Endothelial cell of umbilical vein (primary cell): ENCODE measurements around the gene SH3BGRL2.

Experiments
- MAX ChIP-seq: IDR thresholded peaks from 2 replicates; pipeline ENCODE4 v1.6.1; 2011; ENCODE audit not compliant: insufficient read depth, insufficient read length
- TF ChIP-seq, protein P1 (sequence below), 2 donors: IDR thresholded peaks; 1 replicate in 1 of 2; 2 replicates in 1 of 2; pipeline ENCODE4 v1.5.1; 2011; ENCODE audit warnings: low read length in 2 of 2, mild to moderate bottlenecking in 2 of 2, moderate library complexity in 2 of 2, control low read depth in 1 of 2, inconsistent platforms in 1 of 2, low read depth in 1 of 2; ENCODE audit not compliant: insufficient read depth in 1 of 2; ENCODE audit errors: extremely low read depth in 1 of 2

GRCh38 chr6:79630883-79631692, at the start of gene SH3BGRL2:
- TF ChIP-seq, protein P1, sequence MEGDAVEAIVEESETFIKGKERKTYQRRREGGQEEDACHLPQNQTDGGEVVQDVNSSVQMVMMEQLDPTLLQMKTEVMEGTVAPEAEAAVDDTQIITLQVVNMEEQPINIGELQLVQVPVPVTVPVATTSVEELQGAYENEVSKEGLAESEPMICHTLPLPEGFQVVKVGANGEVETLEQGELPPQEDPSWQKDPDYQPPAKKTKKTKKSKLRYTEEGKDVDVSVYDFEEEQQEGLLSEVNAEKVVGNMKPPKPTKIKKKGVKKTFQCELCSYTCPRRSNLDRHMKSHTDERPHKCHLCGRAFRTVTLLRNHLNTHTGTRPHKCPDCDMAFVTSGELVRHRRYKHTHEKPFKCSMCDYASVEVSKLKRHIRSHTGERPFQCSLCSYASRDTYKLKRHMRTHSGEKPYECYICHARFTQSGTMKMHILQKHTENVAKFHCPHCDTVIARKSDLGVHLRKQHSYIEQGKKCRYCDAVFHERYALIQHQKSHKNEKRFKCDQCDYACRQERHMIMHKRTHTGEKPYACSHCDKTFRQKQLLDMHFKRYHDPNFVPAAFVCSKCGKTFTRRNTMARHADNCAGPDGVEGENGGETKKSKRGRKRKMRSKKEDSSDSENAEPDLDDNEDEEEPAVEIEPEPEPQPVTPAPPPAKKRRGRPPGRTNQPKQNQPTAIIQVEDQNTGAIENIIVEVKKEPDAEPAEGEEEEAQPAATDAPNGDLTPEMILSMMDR (IDR thresholded peaks at IDR 0.05; ENCODE audit: extremely low read depth in 1 of 2, insufficient read depth in 1 of 2, low read depth in 1 of 2, low read length in 2 of 2): no peak
- TF ChIP-seq MAX: no peak
